Activated CD4-positive, alpha-beta T cell treated with anti-CD3 and anti-CD28 coated beads for 36 hours (primary cell): ENCODE results near the gene MAP4K3. TPM values are rescaled to one million over a fixed set of nuclear protein-coding genes. Genes with fewer than 3 reads are reported as not detected.
"Not testable (repeated sequence)": the region's sequence is repeated elsewhere in the genome, so short reads cannot be mapped to it uniquely, and the experiment has no call there.

ENCODE experiments used
- ATAC-seq: fragments of 200-7000 bp; cut with Tn5 transposase; one replicate; pipeline ENCODE4 v1.10.0; 2021; ENCODE audit warnings: mild to moderate bottlenecking, moderate library complexity
- CTCF ChIA-PET: fragments of 350-600 bp; sonication (Branson Sonifier 250); formaldehyde crosslinking; loops from one replicate; lab custom pipeline; 2021; ENCODE audit warnings: antibody characterized with exemption; lab: Charles Lee
- POLR2A ChIA-PET: fragments of 350-600 bp; sonication (Branson Sonifier 250); formaldehyde crosslinking; loops from one replicate; lab custom pipeline; 2021; ENCODE audit warnings: antibody characterized with exemption, inconsistent platforms; lab: Charles Lee
- DNase-seq: peaks from one replicate; pipeline ENCODE4 v3.0.0-alpha.2; 2020
- H3K27ac Mint-ChIP-seq: one replicate; pipeline ENCODE4 v1.8.0; 2021; ENCODE audit warnings: mixed read lengths
- H3K27me3 Mint-ChIP-seq: one replicate; pipeline ENCODE4 v1.8.0; 2021; ENCODE audit warnings: mixed read lengths
- H3K36me3 Mint-ChIP-seq: one replicate; pipeline ENCODE4 v1.8.0; 2021; ENCODE audit warnings: low read depth, mixed read lengths
- H3K4me1 Mint-ChIP-seq: one replicate; pipeline ENCODE4 v1.8.0; 2021; ENCODE audit warnings: mixed read lengths
- H3K4me3 Mint-ChIP-seq: one replicate; pipeline ENCODE4 v1.8.0; 2021; ENCODE audit warnings: mild to moderate bottlenecking, moderate library complexity, mixed read lengths
- H3K9me3 Mint-ChIP-seq: one replicate; pipeline ENCODE4 v1.8.0; 2021; ENCODE audit warnings: low read depth, mixed read lengths
- intact Hi-C, 2 experiments: fragments of 100-400 bp; cut with DNase I in 1 of 2; cut with micrococcal nuclease in 1 of 2; formaldehyde crosslinking; loops; one replicate each; pipeline versions ENCODE4 v1.14.2 to v1.15.1; 2022 to 2024; cut with DNase I, micrococcal nuclease
- total RNA-seq, 2 experiments: library from RNA; stranded (reverse); gene quantifications; one replicate each; pipeline ENCODE4 v1.2.3, GENCODE V29; 2021

MAP4K3 gene
- total RNA-seq, 2 experiments from 2014 or later, result 8.1 to 11.8 TPM

GRCh38 chr2:39326644-39327043 lies 110.4 kb downstream of the MAP4K3 start:
- Mint-ChIP-seq H3K4me1 (peaks cover 9% of the 10 kb centered on the region), H3K36me3 (peaks cover 22% of the 10 kb centered on the region), H3K27me3 (no peaks in the 10 kb centered on the region), H3K27ac (no peak overlapping the region), H3K9me3 (no peaks in the 10 kb centered on the region), H3K4me3 (no peak overlapping the region)
- intact Hi-C loops, result no loop called here
- ATAC-seq (no peak), DNase-seq (no peak)
- POLR2A ChIA-PET, result no interaction called here
- CTCF ChIA-PET, result no interaction called here

GRCh38 chr2:39325966-39326365 lies 111.1 kb downstream of the MAP4K3 start:
- Mint-ChIP-seq H3K36me3 (peaks cover 20% of the 10 kb centered on the region), H3K4me3 (no peak overlapping the region)

GRCh38 chr2:39321056-39322035 lies 115.7 kb downstream of the MAP4K3 start:
- DNase-seq, H3K27ac Mint-ChIP-seq, POLR2A ChIA-PET, ATAC-seq, H3K27me3 Mint-ChIP-seq, CTCF ChIA-PET, intact Hi-C loops, H3K4me1 Mint-ChIP-seq, H3K9me3 Mint-ChIP-seq, H3K36me3 Mint-ChIP-seq, H3K4me3 Mint-ChIP-seq: not testable (repeated sequence)

More at GRCh38 chr2:39325966-39326365, 111.1 kb downstream of the MAP4K3 start:
- no peak overlapping the region for H3K27ac Mint-ChIP-seq
- no peaks in the 10 kb centered on the region for H3K27me3 Mint-ChIP-seq
- ChIA-PET CTCF (no interaction called here), POLR2A (no interaction called here)
- H3K4me1 Mint-ChIP-seq, result peaks cover 6% of the 10 kb centered on the region
- ATAC-seq, result no peak
- no peaks in the 10 kb centered on the region for H3K9me3 Mint-ChIP-seq
- no peak for DNase-seq
- intact Hi-C loops, result no loop called here

- H3K4me1 Mint-ChIP-seq, result no peaks in the 10 kb centered on the region
- no peaks in the 10 kb centered on the region for H3K27me3 Mint-ChIP-seq
- H3K36me3 Mint-ChIP-seq, result peaks cover 7% of the 10 kb centered on the region
- H3K4me3 Mint-ChIP-seq, result no peak overlapping the region
- no peak overlapping the region for H3K27ac Mint-ChIP-seq
- ChIA-PET POLR2A (no interaction called here), CTCF (interaction anchor here (1.2 to 1.7 kb wide), 2 partner anchors 11 to 15 kb away, joined by 3 to 5 read pairs; no protein-coding TSS in a partner anchor)
- intact Hi-C loops, result no loop called here
- no peaks in the 10 kb centered on the region for H3K9me3 Mint-ChIP-seq
- ATAC-seq, result no peak
- DNase-seq, result no peak
Observed at GRCh38 chr2:39320162-39320561, 116.9 kb downstream of the MAP4K3 start.

- POLR2A ChIA-PET, result interaction anchor here (0.6 kb wide), 1 partner anchor 15 kb away, joined by 3 read pairs; no protein-coding TSS in a partner anchor
- no peak for ATAC-seq
Observed at GRCh38 chr2:39313575-39313974, 123.5 kb downstream of the MAP4K3 start.

GRCh38 chr2:39311469-39311868 lies 125.6 kb downstream of the MAP4K3 start:
- no peak for ATAC-seq
- H3K9me3 Mint-ChIP-seq, result no peaks in the 10 kb centered on the region
- no peaks in the 10 kb centered on the region for H3K27me3 Mint-ChIP-seq
- peaks cover 4% of the 10 kb centered on the region for H3K36me3 Mint-ChIP-seq
- H3K4me3 Mint-ChIP-seq, result no peak overlapping the region
- no peaks in the 10 kb centered on the region for H3K4me1 Mint-ChIP-seq
- no peak for DNase-seq
- no peak overlapping the region for H3K27ac Mint-ChIP-seq
- ChIA-PET CTCF (interaction anchor here (1.7 kb wide), 1 partner anchor 252 kb away, joined by 3 read pairs; no protein-coding TSS in a partner anchor), POLR2A (no interaction called here)
- intact Hi-C loops, result no loop called here

More at GRCh38 chr2:39313575-39313974, 123.5 kb downstream of the MAP4K3 start:
- H3K9me3 Mint-ChIP-seq, result no peaks in the 10 kb centered on the region
- H3K27me3 Mint-ChIP-seq, result no peaks in the 10 kb centered on the region
- no peak for DNase-seq
- H3K4me1 Mint-ChIP-seq, result no peaks in the 10 kb centered on the region
- CTCF ChIA-PET, result no interaction called here
- no peak overlapping the region for H3K27ac Mint-ChIP-seq
- intact Hi-C loops, result no loop called here
- H3K36me3 Mint-ChIP-seq, result peaks cover 4% of the 10 kb centered on the region
- H3K4me3 Mint-ChIP-seq, result no peak overlapping the region

- ATAC-seq (no peak), DNase-seq (no peak)
- intact Hi-C loops, result no loop called here
- Mint-ChIP-seq H3K4me1 (no peaks in the 10 kb centered on the region), H3K27ac (no peak overlapping the region), H3K27me3 (no peaks in the 10 kb centered on the region), H3K36me3 (peaks cover 2% of the 10 kb centered on the region), H3K9me3 (no peaks in the 10 kb centered on the region), H3K4me3 (no peak overlapping the region)
- ChIA-PET POLR2A (no interaction called here), CTCF (interaction anchor here (0.6 kb wide), 1 partner anchor 1120 kb away, joined by 3 read pairs; no protein-coding TSS in a partner anchor)
Observed at GRCh38 chr2:39308778-39309177, 128.3 kb downstream of the MAP4K3 start.

- ATAC-seq, result no peak
Observed at GRCh38 chr2:39306626-39307025, 130.5 kb downstream of the MAP4K3 start.

GRCh38 chr2:39304729-39305128 lies 132.4 kb downstream of the MAP4K3 start:
- CTCF ChIA-PET, result no interaction called here
- H3K27me3 Mint-ChIP-seq, result no peaks in the 10 kb centered on the region
- H3K36me3 Mint-ChIP-seq, result no peaks in the 10 kb centered on the region
- H3K27ac Mint-ChIP-seq, result no peak overlapping the region
- POLR2A ChIA-PET, result no interaction called here
- intact Hi-C loops, result no loop called here
- no peaks in the 10 kb centered on the region for H3K9me3 Mint-ChIP-seq
- no peak overlapping the region for H3K4me3 Mint-ChIP-seq
- H3K4me1 Mint-ChIP-seq, result no peaks in the 10 kb centered on the region
- DNase-seq, result no peak
- no peak for ATAC-seq

More at GRCh38 chr2:39306626-39307025, 130.5 kb downstream of the MAP4K3 start:
- Mint-ChIP-seq H3K4me3 (no peak overlapping the region), H3K9me3 (no peaks in the 10 kb centered on the region), H3K27ac (no peak overlapping the region), H3K36me3 (no peaks in the 10 kb centered on the region), H3K4me1 (no peaks in the 10 kb centered on the region), H3K27me3 (no peaks in the 10 kb centered on the region)
- DNase-seq, result no peak
- intact Hi-C loops, result no loop called here
- POLR2A ChIA-PET, result no interaction called here
- CTCF ChIA-PET, result interaction anchor here (1.0 kb wide), 1 partner anchor 12 kb away, joined by 3 read pairs; no protein-coding TSS in a partner anchor

- Mint-ChIP-seq H3K4me3 (no peak overlapping the region), H3K27me3 (no peaks in the 10 kb centered on the region), H3K27ac (no peak overlapping the region), H3K4me1 (no peaks in the 10 kb centered on the region), H3K9me3 (no peaks in the 10 kb centered on the region), H3K36me3 (no peaks in the 10 kb centered on the region)
- intact Hi-C loops, result no loop called here
- POLR2A ChIA-PET, result no interaction called here
- DNase-seq (no peak), ATAC-seq (no peak)
- CTCF ChIA-PET, result no interaction called here
Observed at GRCh38 chr2:39304200-39304599, 132.9 kb downstream of the MAP4K3 start.

- H3K36me3 Mint-ChIP-seq, result peaks cover 2% of the 10 kb centered on the region
- CTCF ChIA-PET, result no interaction called here
- POLR2A ChIA-PET, result no interaction called here
- no peaks in the 10 kb centered on the region for H3K9me3 Mint-ChIP-seq
- ATAC-seq (no peak), DNase-seq (no peak)
- H3K27me3 Mint-ChIP-seq, result no peaks in the 10 kb centered on the region
- H3K4me3 Mint-ChIP-seq, result no peak overlapping the region
- intact Hi-C loops, result no loop called here
- H3K4me1 Mint-ChIP-seq, result no peaks in the 10 kb centered on the region
- no peak overlapping the region for H3K27ac Mint-ChIP-seq
Observed at GRCh38 chr2:39301352-39301751, 135.7 kb downstream of the MAP4K3 start.
